ENCODE measurements around the gene SYNC. TPM values are rescaled to one million over a fixed set of nuclear protein-coding genes. Genes with fewer than 3 reads are reported as not detected.
"Not testable (repeated sequence)": the region's sequence is repeated elsewhere in the genome, so short reads cannot be mapped to it uniquely, and the experiment has no call there.

SYNC gene
- total RNA-seq, 1 donor from 2014 or later = 16.2 TPM

DNA sequence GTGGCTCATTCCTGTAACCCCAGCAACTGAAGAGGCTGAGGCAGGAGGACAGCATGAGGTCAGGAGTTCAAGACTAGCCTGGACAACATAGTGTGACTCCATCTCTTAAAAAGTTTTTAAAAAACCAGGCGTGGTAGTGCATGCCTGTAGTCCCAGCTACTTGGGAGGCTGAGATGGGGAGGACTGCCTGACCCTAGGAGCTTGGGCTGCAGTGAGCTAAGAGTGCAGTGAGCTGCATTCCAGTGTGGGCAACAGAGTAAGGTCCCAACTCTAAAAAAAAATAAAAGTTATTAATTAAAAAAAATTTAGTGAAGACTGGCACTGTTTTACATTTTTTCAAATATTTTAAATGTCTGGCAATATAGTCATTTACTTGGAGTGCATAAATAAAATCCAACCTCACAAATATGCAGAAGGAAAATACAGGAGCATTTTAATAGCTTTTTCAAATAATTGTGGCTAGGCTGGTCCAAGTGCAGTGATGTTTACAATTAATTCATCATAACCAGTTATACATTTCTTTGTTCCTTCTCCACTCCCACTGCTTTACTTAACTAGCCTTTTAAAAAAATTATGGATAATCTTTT lies 63.0 kb downstream of the SYNC start:
- DNase-seq = no peak
- TF ChIP-seq, protein P1, sequence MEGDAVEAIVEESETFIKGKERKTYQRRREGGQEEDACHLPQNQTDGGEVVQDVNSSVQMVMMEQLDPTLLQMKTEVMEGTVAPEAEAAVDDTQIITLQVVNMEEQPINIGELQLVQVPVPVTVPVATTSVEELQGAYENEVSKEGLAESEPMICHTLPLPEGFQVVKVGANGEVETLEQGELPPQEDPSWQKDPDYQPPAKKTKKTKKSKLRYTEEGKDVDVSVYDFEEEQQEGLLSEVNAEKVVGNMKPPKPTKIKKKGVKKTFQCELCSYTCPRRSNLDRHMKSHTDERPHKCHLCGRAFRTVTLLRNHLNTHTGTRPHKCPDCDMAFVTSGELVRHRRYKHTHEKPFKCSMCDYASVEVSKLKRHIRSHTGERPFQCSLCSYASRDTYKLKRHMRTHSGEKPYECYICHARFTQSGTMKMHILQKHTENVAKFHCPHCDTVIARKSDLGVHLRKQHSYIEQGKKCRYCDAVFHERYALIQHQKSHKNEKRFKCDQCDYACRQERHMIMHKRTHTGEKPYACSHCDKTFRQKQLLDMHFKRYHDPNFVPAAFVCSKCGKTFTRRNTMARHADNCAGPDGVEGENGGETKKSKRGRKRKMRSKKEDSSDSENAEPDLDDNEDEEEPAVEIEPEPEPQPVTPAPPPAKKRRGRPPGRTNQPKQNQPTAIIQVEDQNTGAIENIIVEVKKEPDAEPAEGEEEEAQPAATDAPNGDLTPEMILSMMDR (IDR thresholded peaks at IDR 0.05; ENCODE audit: borderline replicate concordance) = no peak
- no peaks in the 10 kb centered on the region for H3K27me3 ChIP-seq (ENCODE audit: low read depth)
- no peak overlapping the region for H3K4me3 ChIP-seq
- H3K4me1 ChIP-seq = no peaks in the 10 kb centered on the region
- peaks cover 5% of the 10 kb centered on the region for H3K36me3 ChIP-seq
- no peaks in the 10 kb centered on the region for H3K9me3 ChIP-seq (replicated peaks)
- no peak overlapping the region for H3K27ac ChIP-seq (replicated peaks)
- intact Hi-C loops (cut with micrococcal nuclease) = no loop called here

GRCh38 chr1:32636914-32637645 lies 65.5 kb downstream of the SYNC start:
- H3K4me3 ChIP-seq = no peak overlapping the region
- DNase-seq = no peak
- H3K4me1 ChIP-seq = no peaks in the 10 kb centered on the region
- no peak overlapping the region for H3K27ac ChIP-seq (replicated peaks)
- H3K27me3 ChIP-seq (ENCODE audit: low read depth) = no peaks in the 10 kb centered on the region
- H3K36me3 ChIP-seq = peaks cover 25% of the 10 kb centered on the region
- H3K9me3 ChIP-seq (replicated peaks) = no peaks in the 10 kb centered on the region
- TF ChIP-seq, protein P1 (IDR thresholded peaks at IDR 0.05; ENCODE audit: borderline replicate concordance) = no peak
- intact Hi-C loops (cut with micrococcal nuclease) = no loop called here

DNA sequence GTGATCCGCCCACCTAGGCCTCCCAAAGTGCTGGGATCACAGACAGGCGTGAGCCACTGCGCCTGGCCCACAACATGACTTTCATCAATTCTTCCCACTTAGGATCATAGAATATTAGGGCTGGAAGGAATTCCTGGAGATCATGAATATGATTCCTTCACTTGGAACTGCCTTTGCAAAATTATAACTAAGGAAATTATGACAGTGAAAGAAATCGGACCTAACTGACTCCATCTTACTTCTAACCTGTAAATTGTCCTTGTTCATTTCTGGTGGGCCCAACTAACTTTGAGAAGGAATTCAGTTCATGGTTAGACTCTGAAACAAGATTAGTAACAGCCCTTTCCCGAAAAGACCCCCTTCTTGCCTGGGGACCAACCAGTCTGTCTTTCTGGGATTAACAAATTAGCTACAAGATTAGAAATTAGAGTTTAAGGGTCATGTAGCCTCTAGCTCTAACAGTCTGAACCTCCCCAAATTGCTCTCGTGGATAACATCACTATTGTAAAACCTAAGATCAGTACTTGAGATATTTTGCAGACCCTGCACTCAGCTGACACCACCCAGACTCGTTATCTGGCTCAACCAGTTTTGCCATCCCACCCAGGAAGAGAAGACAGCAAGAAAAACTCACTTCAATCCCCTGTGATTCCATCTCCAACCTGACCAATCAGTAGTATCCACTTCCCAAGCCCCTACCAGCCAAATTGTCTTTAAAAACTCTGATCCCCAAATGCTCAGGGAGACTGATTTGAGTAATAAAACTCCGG lies 66.9 kb downstream of the SYNC start:
- Histone ChIP-seq H3K27me3 (ENCODE audit: low read depth) (no peaks in the 10 kb centered on the region), H3K9me3 (replicated peaks) (no peaks in the 10 kb centered on the region), H3K4me3 (no peak overlapping the region), H3K27ac (replicated peaks) (no peak overlapping the region), H3K4me1 (no peaks in the 10 kb centered on the region), H3K36me3 (peaks cover 35% of the 10 kb centered on the region)
- DNase-seq = no peak
- TF ChIP-seq, protein P1 (IDR thresholded peaks at IDR 0.05; ENCODE audit: borderline replicate concordance) = no peak
- intact Hi-C loops (cut with micrococcal nuclease) = no loop called here

GRCh38 chr1:32632829-32633228 lies 69.7 kb downstream of the SYNC start:
- Histone ChIP-seq H3K4me3 (no peak overlapping the region), H3K36me3 (peaks cover 54% of the 10 kb centered on the region), H3K27me3 (ENCODE audit: low read depth) (no peaks in the 10 kb centered on the region), H3K9me3 (replicated peaks) (no peaks in the 10 kb centered on the region), H3K27ac (replicated peaks) (no peak overlapping the region), H3K4me1 (no peaks in the 10 kb centered on the region)
- intact Hi-C loops (cut with micrococcal nuclease) = no loop called here
- no peak for DNase-seq
- TF ChIP-seq, protein P1 (IDR thresholded peaks at IDR 0.05; ENCODE audit: borderline replicate concordance) = no peak

DNA sequence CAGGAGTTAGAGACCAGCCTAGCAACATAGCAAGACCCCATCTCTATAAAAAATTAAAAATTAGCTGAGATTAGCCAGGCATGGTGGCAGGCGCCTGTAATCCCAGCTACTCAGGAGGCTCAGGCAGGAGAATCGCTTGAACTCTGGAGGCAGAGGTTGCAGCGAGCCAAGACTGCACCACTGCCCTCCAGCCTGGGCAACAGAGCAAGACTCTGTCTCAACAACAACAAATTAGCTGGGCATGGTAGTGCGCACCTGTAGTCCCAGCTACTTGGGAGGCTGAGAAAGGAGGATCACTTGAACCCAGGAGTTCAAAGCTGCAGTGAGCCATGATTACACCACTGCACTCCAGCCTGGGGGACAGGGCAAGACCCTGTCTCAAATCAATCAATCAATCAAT lies 72.4 kb downstream of the SYNC start:
- peaks cover 62% of the 10 kb centered on the region for H3K36me3 ChIP-seq

More for the DNA sequence above, 72.4 kb downstream of the SYNC start:
- H3K27me3 ChIP-seq (ENCODE audit: low read depth); H3K27ac ChIP-seq (replicated peaks); H3K4me1 ChIP-seq; H3K9me3 ChIP-seq (replicated peaks); intact Hi-C loops (cut with micrococcal nuclease); H3K4me3 ChIP-seq; DNase-seq: not testable (repeated sequence)

Other genes with a start within 250 kb of the SYNC start
- gene ZBTB8B, start 237.7 kb downstream of the SYNC start, total RNA-seq = 0.03 TPM
- gene ZBTB8A, start 163.3 kb downstream of the SYNC start, total RNA-seq = 3.4 TPM
- 32.4 TPM for gene ZBTB8OS, start 52.2 kb downstream of the SYNC start, total RNA-seq
- gene RBBP4, start 51.6 kb downstream of the SYNC start, total RNA-seq = 96.6 TPM
- gene YARS1, start 114.6 kb upstream of the SYNC start, total RNA-seq = 35.5 TPM
- 11.1 TPM for gene S100PBP, start 114.9 kb upstream of the SYNC start, total RNA-seq
- 105 TPM for gene FNDC5, start 168.1 kb upstream of the SYNC start, total RNA-seq
- not detected for gene HPCA, start 183.7 kb upstream of the SYNC start, total RNA-seq
- gene TMEM54, start 198.6 kb upstream of the SYNC start, total RNA-seq = 14.2 TPM

All from left ventricle myocardium inferior (tissue), 1 donor.